ENCODE results near the gene CDH22.

- TF ChIP-seq CTCF (IDR thresholded peaks at IDR 0.05; ENCODE audit: borderline replicate concordance, extremely low read depth, low read length, poor library complexity, severe bottlenecking) (no peak), EZH2 (IDR thresholded peaks at IDR 0.05; ENCODE audit: borderline replicate concordance, low read depth, low read length, severe bottlenecking) (no peak)
Measured at GRCh38 chr20:46168438-46168837, 139.9 kb downstream of the CDH22 start.

Data from DND-41 (cell line).